Chondrocyte (in vitro differentiated cells): ENCODE data around the gene GALNTL6. TPM values are rescaled to one million over a fixed set of nuclear protein-coding genes. Genes with fewer than 3 reads are reported as not detected.

Experiments used
- DNase-seq: peaks from one replicate; pipeline ENCODE4 v3.0.0; 2021; ENCODE audit warnings: mixed read lengths, low spot score
- H3K27ac Mint-ChIP-seq: one replicate; pipeline ENCODE4 v1.8.0; 2021; ENCODE audit warnings: mild to moderate bottlenecking, moderate library complexity, mixed read lengths; ENCODE audit not compliant: unreplicated experiment
- H3K27me3 Mint-ChIP-seq: 2 replicates; pipeline ENCODE4 v1.8.0; 2021; ENCODE audit warnings: low read depth, mixed read lengths
- H3K36me3 Mint-ChIP-seq: 2 replicates; pipeline ENCODE4 v1.8.0; 2021; ENCODE audit warnings: low read depth, mixed read lengths
- H3K4me1 Mint-ChIP-seq: 2 replicates; pipeline ENCODE4 v1.8.0; 2021; ENCODE audit warnings: low read depth, mild to moderate bottlenecking, mixed read lengths
- H3K4me3 Mint-ChIP-seq: one replicate; pipeline ENCODE4 v1.8.0; 2021; ENCODE audit warnings: mild to moderate bottlenecking, moderate library complexity, mixed read lengths; ENCODE audit not compliant: unreplicated experiment
- H3K9me3 Mint-ChIP-seq: 2 replicates; pipeline ENCODE4 v1.8.0; 2021; ENCODE audit warnings: low read depth, mixed read lengths
- total RNA-seq: library from RNA; stranded (reverse); gene quantifications from 3 replicates; pipeline ENCODE4 v1.2.1, GENCODE V29; 2021
- TF ChIP-seq, protein P1 (sequence below): fragments of 200-600 bp; sonication (generic); IDR thresholded peaks from 2 replicates; pipeline ENCODE4 v1.5.0; 2021; ENCODE audit warnings: antibody characterized with exemption, mild to moderate bottlenecking, moderate library complexity

Gene GALNTL6
- total RNA-seq, 1 donor from 2014 or later, result not detected

DNA sequence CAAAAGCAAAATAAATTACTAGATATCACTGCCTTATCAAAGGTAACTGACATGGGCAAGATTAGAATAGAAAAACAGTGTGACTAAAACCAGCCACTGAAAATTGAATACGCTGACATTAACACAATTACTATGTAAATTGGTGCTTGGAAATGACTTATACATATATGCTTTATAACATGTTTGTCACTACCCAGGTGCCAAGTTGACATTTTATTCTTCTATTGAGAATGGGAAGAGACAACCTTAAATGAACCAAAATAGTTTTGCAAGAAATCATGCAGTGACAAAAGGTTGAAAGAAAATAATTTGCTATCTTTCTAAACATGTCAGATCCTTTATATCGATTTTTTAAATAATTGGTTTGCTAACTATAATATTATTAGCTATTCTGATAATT is 510.1 kb downstream of the GALNTL6 start:
- TF ChIP-seq, protein P1, sequence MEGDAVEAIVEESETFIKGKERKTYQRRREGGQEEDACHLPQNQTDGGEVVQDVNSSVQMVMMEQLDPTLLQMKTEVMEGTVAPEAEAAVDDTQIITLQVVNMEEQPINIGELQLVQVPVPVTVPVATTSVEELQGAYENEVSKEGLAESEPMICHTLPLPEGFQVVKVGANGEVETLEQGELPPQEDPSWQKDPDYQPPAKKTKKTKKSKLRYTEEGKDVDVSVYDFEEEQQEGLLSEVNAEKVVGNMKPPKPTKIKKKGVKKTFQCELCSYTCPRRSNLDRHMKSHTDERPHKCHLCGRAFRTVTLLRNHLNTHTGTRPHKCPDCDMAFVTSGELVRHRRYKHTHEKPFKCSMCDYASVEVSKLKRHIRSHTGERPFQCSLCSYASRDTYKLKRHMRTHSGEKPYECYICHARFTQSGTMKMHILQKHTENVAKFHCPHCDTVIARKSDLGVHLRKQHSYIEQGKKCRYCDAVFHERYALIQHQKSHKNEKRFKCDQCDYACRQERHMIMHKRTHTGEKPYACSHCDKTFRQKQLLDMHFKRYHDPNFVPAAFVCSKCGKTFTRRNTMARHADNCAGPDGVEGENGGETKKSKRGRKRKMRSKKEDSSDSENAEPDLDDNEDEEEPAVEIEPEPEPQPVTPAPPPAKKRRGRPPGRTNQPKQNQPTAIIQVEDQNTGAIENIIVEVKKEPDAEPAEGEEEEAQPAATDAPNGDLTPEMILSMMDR, result no peak
- no peak overlapping the region for H3K4me3 Mint-ChIP-seq
- DNase-seq, result no peak
- no peak overlapping the region for H3K27ac Mint-ChIP-seq
- H3K4me1 Mint-ChIP-seq, result no peaks in the 10 kb centered on the region
- peaks cover 6% of the 10 kb centered on the region for H3K27me3 Mint-ChIP-seq
- H3K9me3 Mint-ChIP-seq, result no peaks in the 10 kb centered on the region
- H3K36me3 Mint-ChIP-seq, result no peaks in the 10 kb centered on the region

DNA sequence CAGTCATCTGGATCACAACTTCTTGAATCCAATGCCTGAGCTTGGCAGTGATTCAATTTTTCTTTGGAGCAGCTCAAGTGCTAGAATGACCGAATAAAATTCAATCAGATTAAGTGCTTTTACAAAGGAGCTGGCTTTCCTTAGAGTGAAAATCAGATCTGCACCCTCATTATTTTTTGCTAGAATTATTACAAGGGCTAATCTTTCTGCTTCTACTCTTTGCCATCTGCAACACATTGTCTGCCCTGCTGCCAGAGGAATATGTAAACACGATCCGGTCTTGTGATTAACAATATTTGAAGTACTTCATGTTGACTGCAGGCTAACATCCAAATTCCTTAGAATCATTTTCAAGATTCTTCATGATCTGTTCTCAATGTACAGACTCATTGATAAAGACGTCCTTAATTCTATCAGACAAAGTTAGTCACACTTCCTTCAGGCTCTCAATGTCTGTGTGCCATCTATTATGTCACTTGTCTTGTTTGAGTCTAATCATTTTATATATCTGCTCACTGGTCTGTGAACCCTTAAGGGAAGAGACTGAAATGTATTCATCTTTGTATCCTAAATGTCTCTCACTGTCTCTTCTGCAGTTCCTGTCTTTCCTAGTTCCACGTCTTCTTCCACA is 531.2 kb downstream of the GALNTL6 start:
- Mint-ChIP-seq H3K27ac (no peak overlapping the region), H3K27me3 (no peaks in the 10 kb centered on the region), H3K36me3 (no peaks in the 10 kb centered on the region), H3K9me3 (peaks cover 3% of the 10 kb centered on the region), H3K4me3 (no peak overlapping the region), H3K4me1 (no peaks in the 10 kb centered on the region)
- TF ChIP-seq, protein P1, result no peak
- DNase-seq, result no peak

GRCh38 chr4:172348426-172348825 is 535.2 kb downstream of the GALNTL6 start:
- TF ChIP-seq, protein P1, result no peak
- Mint-ChIP-seq H3K4me1 (no peaks in the 10 kb centered on the region), H3K27me3 (no peaks in the 10 kb centered on the region), H3K9me3 (no peaks in the 10 kb centered on the region), H3K36me3 (no peaks in the 10 kb centered on the region), H3K27ac (no peak overlapping the region), H3K4me3 (no peak overlapping the region)
- no peak for DNase-seq

DNA sequence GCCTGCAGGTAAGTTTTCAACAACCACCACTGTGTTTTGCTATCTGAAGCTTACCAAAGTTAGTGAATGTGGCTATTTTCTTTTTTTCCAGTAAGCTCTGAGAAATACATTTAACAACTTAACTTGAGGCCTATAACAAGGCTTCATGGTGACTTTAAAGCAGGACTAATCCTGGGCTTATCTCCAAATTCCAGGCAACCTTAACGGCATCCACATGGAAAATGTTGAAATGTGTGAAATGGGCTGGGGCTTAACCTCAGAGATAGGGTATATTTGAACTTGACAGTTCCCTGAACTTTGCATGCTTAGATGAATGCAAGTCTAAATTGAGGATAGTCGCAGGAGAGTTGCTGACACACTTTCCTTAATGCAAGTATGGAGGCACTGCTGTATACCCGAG is 539.2 kb downstream of the GALNTL6 start:
- no peaks in the 10 kb centered on the region for H3K36me3 Mint-ChIP-seq
- no peaks in the 10 kb centered on the region for H3K4me1 Mint-ChIP-seq
- H3K27ac Mint-ChIP-seq, result no peak overlapping the region
- TF ChIP-seq, protein P1, result no peak
- no peaks in the 10 kb centered on the region for H3K9me3 Mint-ChIP-seq
- H3K4me3 Mint-ChIP-seq, result no peak overlapping the region
- no peak for DNase-seq
- H3K27me3 Mint-ChIP-seq, result no peaks in the 10 kb centered on the region

DNA sequence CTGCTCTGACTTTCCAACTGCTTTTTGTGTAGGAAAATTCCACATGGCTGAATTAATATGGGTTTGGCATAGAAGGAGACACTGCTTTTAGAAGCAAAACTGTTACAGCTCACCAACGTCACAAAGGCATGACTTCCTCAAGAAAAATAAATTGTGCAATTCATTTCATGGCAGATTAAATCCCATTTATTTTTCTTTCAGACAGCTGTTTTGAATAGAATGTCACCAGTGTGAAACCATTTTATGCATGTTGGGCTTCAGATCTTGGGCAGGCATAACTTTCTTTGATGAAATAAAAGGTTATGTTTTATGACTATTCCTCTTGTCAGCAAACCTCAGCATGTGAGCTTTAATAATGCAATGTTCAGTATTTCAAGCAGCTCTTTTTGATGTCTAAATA is 542.8 kb downstream of the GALNTL6 start:
- Mint-ChIP-seq H3K4me3 (no peak overlapping the region), H3K36me3 (no peaks in the 10 kb centered on the region), H3K27ac (no peak overlapping the region), H3K27me3 (no peaks in the 10 kb centered on the region), H3K9me3 (no peaks in the 10 kb centered on the region), H3K4me1 (no peaks in the 10 kb centered on the region)
- TF ChIP-seq, protein P1, result no peak
- no peak for DNase-seq
